ENCODE measurements around the gene CADPS2. TPM values are rescaled to one million over a fixed set of nuclear protein-coding genes. Genes with fewer than 3 reads are reported as not detected.
A peak's percentile ranks its signal among the peaks of the same experiment; 100 is the strongest.

Gene CADPS2
- total and polyA plus RNA-seq, 10 of the 15 experiments (the other 5 are each of a cell fraction or from before 2014, with no cell fraction given), result 0.05 to 7.5 (median 0.25) TPM

DNA sequence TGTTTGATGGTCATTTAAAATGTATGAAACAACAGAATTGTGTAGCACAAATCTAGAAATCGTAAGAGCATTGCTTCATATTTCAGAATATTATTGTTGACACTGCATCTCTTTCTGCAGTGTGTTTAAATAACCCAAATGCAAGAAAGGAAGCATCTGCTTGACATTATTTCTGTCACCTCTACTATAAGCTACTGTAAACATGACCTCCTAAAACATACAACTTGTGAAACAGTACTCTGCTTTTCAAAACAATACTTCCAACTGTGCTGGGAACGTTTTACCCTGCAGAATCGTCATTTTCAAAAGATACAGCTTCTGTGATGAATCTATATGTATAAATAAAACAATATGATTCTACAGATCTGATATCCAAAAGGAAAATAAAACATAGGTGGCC, 269.3 kb downstream of the CADPS2 start:
- intact Hi-C loops (cut with micrococcal nuclease; ENCODE audit: unreplicated experiment), result no loop called here
- no peaks in the 10 kb centered on the region for H3K4me1 ChIP-seq (ENCODE audit: control insufficient read depth, insufficient read depth, low read length)
- POLR2A ChIA-PET, result interaction anchor here (0.9 to 2.8 kb wide), 5 partner anchors 10 to 21 kb away, joined by 3 to 14 read pairs (median 4); no protein-coding TSS in a partner anchor
- no peak for ATAC-seq
- no TSS peak for BruUV-seq (replicated peaks)
- no peaks in the 10 kb centered on the region for H3K27me3 ChIP-seq (replicated peaks in 1 of 2; ENCODE audit: control insufficient read depth in 2 of 2, insufficient read depth in 2 of 2, low read length in 1 of 2)
- no peaks in the 10 kb centered on the region for H4K20me1 ChIP-seq (ENCODE audit: control insufficient read depth, insufficient read depth)
- no peak overlapping the region for H3K9ac ChIP-seq (ENCODE audit: control insufficient read depth, insufficient read depth, low read length)
- no peak overlapping the region for H3K27ac ChIP-seq (ENCODE audit: control insufficient read depth, insufficient read depth)
- in situ Hi-C loops (cut with MboI), result no loop called here
- DNase-seq (ENCODE audit: low read depth, low spot score), result no peak
- no peak for TF ChIP-seq KLF5 (IDR thresholded peaks at IDR 0.05; ENCODE audit: partially characterized antibody)
- TF ChIP-seq ZNF274 (IDR thresholded peaks at IDR 0.05; ENCODE audit: insufficient read depth, insufficient read length), result no peak
- TF ChIP-seq, protein P1, sequence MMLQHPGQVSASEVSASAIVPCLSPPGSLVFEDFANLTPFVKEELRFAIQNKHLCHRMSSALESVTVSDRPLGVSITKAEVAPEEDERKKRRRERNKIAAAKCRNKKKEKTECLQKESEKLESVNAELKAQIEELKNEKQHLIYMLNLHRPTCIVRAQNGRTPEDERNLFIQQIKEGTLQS (IDR thresholded peaks at IDR 0.05; ENCODE audit: borderline replicate concordance, extremely low read depth, low read depth, low read length), result no peak
- H3K9me3 ChIP-seq (replicated peaks; ENCODE audit: control insufficient read depth, insufficient read depth, low read length), result no peaks in the 10 kb centered on the region
- H2AFZ ChIP-seq (ENCODE audit: control insufficient read depth, low read depth, low read length), result no peak overlapping the region
- RAD21 ChIA-PET (ENCODE audit: unreplicated experiment), result interaction anchor here (0.9 to 4.8 kb wide), 10 partner anchors 10 to 74 kb away, joined by 3 to 33 read pairs (median 7); no protein-coding TSS in a partner anchor
- no peak overlapping the region for H3K4me3 ChIP-seq
- no peaks in the 10 kb centered on the region for H3K79me2 ChIP-seq (ENCODE audit: control insufficient read depth, insufficient read depth, low read length)
- no peaks in the 10 kb centered on the region for H3K36me3 ChIP-seq (ENCODE audit: control insufficient read depth in 2 of 2, insufficient read depth in 2 of 2, low read length in 1 of 2)
- SMC1A ChIA-PET (ENCODE audit: uncharacterized antibody, unreplicated experiment), result interaction anchor here (0.6 to 6.3 kb wide), 13 partner anchors 10 to 102 kb away, joined by 3 to 77 read pairs (median 4); no protein-coding TSS in a partner anchor
- H3K4me2 ChIP-seq (ENCODE audit: control insufficient read depth, insufficient read depth), result no peak overlapping the region
- FAIRE-seq, result no peak
- WGBS (ENCODE audit: insufficient coverage, insufficient replicate concordance, low lambda C conversion rate, missing lambda C conversion rate), result 45% methylated on average over 3 of the region's 3 CpGs
- CTCF ChIA-PET, result interaction anchor here (0.6 to 3.6 kb wide), 9 partner anchors 8 to 515 kb away, joined by 3 to 16 read pairs (median 5); no protein-coding TSS in a partner anchor

DNA sequence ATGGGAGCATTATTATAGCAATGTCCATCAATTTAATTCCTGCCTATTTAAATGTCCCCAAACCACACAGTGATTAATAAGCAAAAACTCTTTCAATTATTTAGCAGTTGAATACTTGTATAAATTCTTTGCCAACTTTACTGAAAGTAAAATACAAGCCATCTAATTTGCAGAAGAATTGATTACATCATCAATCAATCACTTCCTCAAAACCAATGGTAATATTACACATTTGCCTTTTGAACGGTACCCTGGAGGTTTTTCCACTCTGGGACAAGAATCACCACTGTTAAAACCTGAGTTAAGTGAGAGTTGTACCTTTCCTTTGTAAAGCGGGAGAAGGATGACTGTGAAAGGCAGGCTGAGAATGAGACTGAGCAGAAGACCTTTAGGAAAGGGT, 280.3 kb downstream of the CADPS2 start:
- no peaks in the 10 kb centered on the region for H3K36me3 ChIP-seq (ENCODE audit: control insufficient read depth in 2 of 2, insufficient read depth in 2 of 2, low read length in 1 of 2)
- ATAC-seq (no peak), FAIRE-seq (no peak), DNase-seq (ENCODE audit: low read depth, low spot score) (no peak)
- H3K4me3 ChIP-seq, result no peak overlapping the region
- ChIA-PET RAD21 (ENCODE audit: unreplicated experiment) (interaction anchor here (1.0 kb wide), 1 partner anchor 28 kb away, joined by 3 read pairs; no protein-coding TSS in a partner anchor), SMC1A (ENCODE audit: uncharacterized antibody, unreplicated experiment) (interaction anchor here (3.1 kb wide), 1 partner anchor 11 kb away, joined by 11 read pairs; no protein-coding TSS in a partner anchor), CTCF (interaction anchor here (1.0 to 3.8 kb wide), 2 partner anchors 12 to 55 kb away, joined by 3 to 16 read pairs; no protein-coding TSS in a partner anchor), POLR2A (no interaction called here)
- H3K4me1 ChIP-seq (ENCODE audit: control insufficient read depth, insufficient read depth, low read length), result no peaks in the 10 kb centered on the region
- BruUV-seq (replicated peaks), result no TSS peak
- in situ Hi-C loops (cut with MboI), result no loop called here
- TF ChIP-seq ATF7 (IDR thresholded peaks at IDR 0.05; ENCODE audit: low read depth) (peak; percentile 58; the same call in 1 of the 2 replicates), NR2C2 (IDR thresholded peaks at IDR 0.05; ENCODE audit: borderline replicate concordance, control insufficient read depth, insufficient read length, low read depth) (no peak)
- 42% methylated on average over 2 of the region's 2 CpGs for WGBS (ENCODE audit: insufficient coverage, insufficient replicate concordance, low lambda C conversion rate, missing lambda C conversion rate)
- intact Hi-C loops (cut with micrococcal nuclease; ENCODE audit: unreplicated experiment), result no loop called here
- H3K9ac ChIP-seq (ENCODE audit: control insufficient read depth, insufficient read depth, low read length), result no peak overlapping the region
- H3K27me3 ChIP-seq (replicated peaks in 1 of 2; ENCODE audit: control insufficient read depth in 2 of 2, insufficient read depth in 2 of 2, low read length in 1 of 2), result no peaks in the 10 kb centered on the region
- no peaks in the 10 kb centered on the region for H3K79me2 ChIP-seq (ENCODE audit: control insufficient read depth, insufficient read depth, low read length)
- no peaks in the 10 kb centered on the region for H3K9me3 ChIP-seq (replicated peaks; ENCODE audit: control insufficient read depth, insufficient read depth, low read length)
- no peaks in the 10 kb centered on the region for H4K20me1 ChIP-seq (ENCODE audit: control insufficient read depth, insufficient read depth)
- no peak overlapping the region for H3K27ac ChIP-seq (ENCODE audit: control insufficient read depth, insufficient read depth)
- no peak overlapping the region for H2AFZ ChIP-seq (ENCODE audit: control insufficient read depth, low read depth, low read length)
- no peak overlapping the region for H3K4me2 ChIP-seq (ENCODE audit: control insufficient read depth, insufficient read depth)
